Ramos (cell line): Measurements from ENCODE around the gene OR10R2.

Experiments used
- in situ Hi-C: fragments of 300-500 bp; cut with MboI; formaldehyde crosslinking; loops from one replicate; pipeline ENCODE4 v1.14.3; 2022; ENCODE audit warnings: low sequenced_read_pairs; ENCODE audit not compliant: unreplicated experiment

Gene OR10R2

DNA sequence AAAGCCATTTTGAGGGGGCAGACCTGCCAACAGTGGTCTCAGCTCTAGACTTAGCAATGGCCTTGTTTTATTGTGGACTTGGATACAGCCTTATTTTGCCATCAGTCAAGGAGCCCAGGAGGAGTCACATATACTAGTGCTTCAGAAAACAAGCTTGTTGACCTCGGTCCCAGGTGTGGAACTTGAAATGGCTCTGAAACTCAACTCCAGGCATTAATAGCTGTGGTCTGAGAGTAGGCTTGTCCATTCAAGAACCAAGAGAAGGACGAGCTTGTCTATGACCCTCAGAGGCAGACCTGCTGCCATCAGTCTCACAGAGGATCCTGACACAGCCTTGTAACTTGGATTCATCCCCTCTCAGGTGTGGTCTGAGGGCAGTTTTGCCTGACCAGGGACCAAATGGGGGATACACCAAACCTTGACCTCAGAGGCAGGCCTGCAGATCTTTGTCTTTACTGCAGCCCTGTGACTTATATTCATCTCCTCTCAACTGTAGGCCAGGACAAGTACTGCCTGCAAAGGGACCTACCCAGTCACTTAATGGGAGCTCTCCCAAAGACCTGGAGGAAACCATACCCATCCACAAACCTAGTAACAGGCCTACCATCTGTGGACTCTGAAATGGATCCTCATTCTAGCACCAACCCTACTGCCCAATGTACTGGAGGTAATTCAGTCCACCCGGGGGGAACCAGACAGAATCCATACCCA, 49.1 kb downstream of the OR10R2 start:
- in situ Hi-C loops: no loop called here

DNA sequence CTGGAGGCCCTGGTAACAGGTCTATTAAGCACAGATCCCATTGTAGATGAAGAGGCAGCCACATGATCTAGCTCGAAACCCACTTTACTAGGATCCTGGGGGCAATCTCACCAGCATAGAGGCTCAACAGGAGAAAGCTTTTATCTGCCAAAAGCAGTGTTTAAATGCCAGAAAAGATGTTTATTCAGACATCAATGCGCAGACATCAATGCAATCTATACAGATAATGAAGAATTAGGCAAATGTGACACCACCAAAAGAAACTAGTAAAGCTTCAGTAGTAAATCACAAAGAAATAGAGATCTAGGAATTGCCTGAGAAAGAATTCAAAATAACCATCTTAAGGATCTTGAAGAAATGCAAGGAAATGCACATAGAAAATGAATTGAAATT, 49.6 kb downstream of the OR10R2 start:
- in situ Hi-C loops: no loop called here

DNA sequence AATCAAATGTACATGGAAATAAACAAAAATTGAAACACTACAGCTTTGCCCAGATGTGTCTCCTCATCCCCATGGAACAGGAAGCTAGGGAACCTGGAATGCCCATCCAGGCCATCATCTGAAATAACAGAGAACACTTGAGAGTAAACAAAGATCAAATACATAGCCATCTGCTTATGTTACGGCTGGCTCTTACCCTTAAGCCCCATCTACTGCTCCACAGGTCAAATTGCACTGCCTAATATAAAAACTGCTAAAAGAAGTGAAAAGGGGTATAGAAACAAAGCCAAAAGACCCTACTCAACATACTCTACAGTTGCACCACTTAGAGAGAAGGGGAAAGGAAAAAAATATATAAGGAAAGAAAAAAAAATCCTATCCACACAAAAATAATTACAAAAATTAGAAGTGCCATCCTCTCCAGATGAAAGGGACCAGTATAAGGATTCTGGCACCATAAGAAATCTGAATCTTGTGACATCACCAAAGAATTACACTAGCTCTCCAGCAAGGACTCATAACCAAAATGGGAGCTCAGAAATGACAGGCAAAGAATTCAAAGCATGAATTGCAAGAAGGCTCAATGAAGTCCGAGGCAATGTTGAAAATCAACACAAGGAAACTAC, 55.3 kb downstream of the OR10R2 start:
- in situ Hi-C loops: no loop called here
